Measurements from ENCODE around the gene FER1L5. TPM values are rescaled to one million over a fixed set of nuclear protein-coding genes. Genes with fewer than 3 reads are reported as not detected.

FER1L5 gene
- total RNA-seq, result under 0.01 and 0.09 TPM in 2 replicates

GRCh38 chr2:96642564-96643360 is at the start of gene FER1L5:
Gene FER1L5 (plus strand): TSS chr2:96642764. CDS start chr2:96642837, 73 bp downstream.

GRCh38 chr2:96638144-96639121 is 4.1 kb upstream of the FER1L5 start, which contains the start of gene KANSL3:
Gene KANSL3 (minus strand): TSS chr2:96638312. CDS start chr2:96637135, 1,177 bp downstream.

GRCh38 chr2:96739633-96740428 is 97.3 kb downstream of the FER1L5 start, which contains the start of gene LMAN2L:
Gene LMAN2L (minus strand): TSS chr2:96740064. CDS start chr2:96740040, 24 bp downstream.

Other genes starting within 250 kb of the FER1L5 start
- not detected in 2 replicates for gene NEURL3, start 137.4 kb upstream of the FER1L5 start, total RNA-seq
- gene ARID5A, start 106.0 kb upstream of the FER1L5 start, total RNA-seq, result 7.7 and 7.9 TPM in 2 replicates
- 22.4 and 23.8 TPM in 2 replicates for gene KANSL3, start 4.5 kb upstream of the FER1L5 start, total RNA-seq
- gene LMAN2L, start 97.3 kb downstream of the FER1L5 start, total RNA-seq, result 22.7 and 25.9 TPM in 2 replicates
- 2.0 and 3.2 TPM in 2 replicates for gene CNNM4, start 118.1 kb downstream of the FER1L5 start, total RNA-seq
- gene CNNM3, start 173.5 kb downstream of the FER1L5 start, total RNA-seq, result 6.6 and 10.0 TPM in 2 replicates
- gene ANKRD23, start 201.3 kb downstream of the FER1L5 start, total RNA-seq, result 0.45 and 1.2 TPM in 2 replicates
- gene ANKRD39, start 215.3 kb downstream of the FER1L5 start, total RNA-seq, result 6.3 and 6.9 TPM in 2 replicates
- gene SEMA4C, start 227.3 kb downstream of the FER1L5 start, total RNA-seq, result 17.2 and 18.2 TPM in 2 replicates